ENCODE data around the gene ETV3. TPM values are rescaled to one million over a fixed set of nuclear protein-coding genes. Genes with fewer than 3 reads are reported as not detected.

Gene ETV3
- total and polyA plus RNA-seq, 10 of the 15 experiments (the other 5 are each of a cell fraction or from before 2014, with no cell fraction given): 1.7 to 13.8 (median 7.2) TPM

- Histone ChIP-seq H3K27ac (ENCODE audit: control insufficient read depth, insufficient read depth) (no peak overlapping the region), H3K4me1 (ENCODE audit: control insufficient read depth, insufficient read depth, low read length) (peaks cover 9% of the 10 kb centered on the region), H2AFZ (ENCODE audit: control insufficient read depth, low read depth, low read length) (no peak overlapping the region), H4K20me1 (ENCODE audit: control insufficient read depth, insufficient read depth) (no peaks in the 10 kb centered on the region), H3K9ac (ENCODE audit: control insufficient read depth, insufficient read depth, low read length) (no peak overlapping the region), H3K79me2 (ENCODE audit: control insufficient read depth, insufficient read depth, low read length) (no peaks in the 10 kb centered on the region), H3K36me3 (ENCODE audit: control insufficient read depth in 2 of 2, insufficient read depth in 2 of 2, low read length in 1 of 2) (no peaks in the 10 kb centered on the region), H3K27me3 (replicated peaks in 1 of 2; ENCODE audit: control insufficient read depth in 2 of 2, insufficient read depth in 2 of 2, low read length in 1 of 2) (no peaks in the 10 kb centered on the region), H3K4me3 (no peak overlapping the region), H3K9me3 (replicated peaks; ENCODE audit: control insufficient read depth, insufficient read depth, low read length) (no peaks in the 10 kb centered on the region), H3K4me2 (ENCODE audit: control insufficient read depth, insufficient read depth) (no peak overlapping the region)
- CTCF ChIA-PET: interaction anchor here (0.8 to 18.4 kb wide), 9 partner anchors 11 to 108 kb away, joined by 3 to 715 read pairs (median 3); no protein-coding TSS in a partner anchor
- POLR2A ChIA-PET: interaction anchor here (0.8 to 1.7 kb wide), 2 partner anchors 62 to 71 kb away, joined by 3 to 4 read pairs; no protein-coding TSS in a partner anchor
- RAD21 ChIA-PET (ENCODE audit: unreplicated experiment): interaction anchor here (0.8 to 14.0 kb wide), 7 partner anchors 11 to 63 kb away, joined by 3 to 442 read pairs (median 5); partner anchors contain the start of gene ETV3
- ATAC-seq (no peak), FAIRE-seq (no peak), DNase-seq (ENCODE audit: low read depth, low spot score) (no peak)
- TF ChIP-seq SRF (IDR thresholded peaks at IDR 0.05; ENCODE audit: low read depth in 2 of 2, low read length in 2 of 2): no peak
- TF ChIP-seq NFYA (IDR thresholded peaks at IDR 0.05; ENCODE audit: borderline replicate concordance, low read depth, low read length): no peak
- TF ChIP-seq CBX3 (IDR thresholded peaks at IDR 0.05; ENCODE audit: borderline replicate concordance, low read depth): no peak
- TF ChIP-seq ATF3 (IDR thresholded peaks at IDR 0.05; ENCODE audit: borderline replicate concordance, extremely low read depth, low read depth, low read length): no peak
- no peak for TF ChIP-seq JUND (IDR thresholded peaks at IDR 0.05; ENCODE audit: low read depth, low read length)
- no peak for TF ChIP-seq TBL1XR1 (IDR thresholded peaks at IDR 0.05; ENCODE audit: low read depth, low read length)
- TF ChIP-seq MYC (IDR thresholded peaks at IDR 0.05; ENCODE audit: insufficient read depth, insufficient read length, insufficient replicate concordance, low read length, severe bottlenecking): no peak
- TF ChIP-seq HDAC2 (IDR thresholded peaks at IDR 0.05): no peak
- no peak for TF ChIP-seq EGR1 (IDR thresholded peaks at IDR 0.05; ENCODE audit: borderline replicate concordance in 1 of 2, low read depth in 2 of 2, low read length in 2 of 2)
- no peak for TF ChIP-seq CREM (IDR thresholded peaks at IDR 0.05; ENCODE audit: low read depth)
- TF ChIP-seq MYB (IDR thresholded peaks at IDR 0.05; ENCODE audit: borderline replicate concordance, low read depth, low read length): no peak
- no peak for TF ChIP-seq MAX (IDR thresholded peaks at IDR 0.05; ENCODE audit: low read depth, low read length)
- no peak for TF ChIP-seq MEF2A (IDR thresholded peaks at IDR 0.05; ENCODE audit: insufficient read depth, low read depth, low read length)
- no peak for TF ChIP-seq BMI1 (IDR thresholded peaks at IDR 0.05; ENCODE audit: borderline replicate concordance)
- TF ChIP-seq ZNF24 (IDR thresholded peaks at IDR 0.05): no peak
- TF ChIP-seq CHD2 (IDR thresholded peaks at IDR 0.05; ENCODE audit: borderline replicate concordance, low read depth, low read length): no peak
- no peak for TF ChIP-seq IKZF2 (IDR thresholded peaks at IDR 0.05)
- TF ChIP-seq CHD4 (IDR thresholded peaks at IDR 0.05): no peak
- no peak for TF ChIP-seq MTA3 (IDR thresholded peaks at IDR 0.05; ENCODE audit: borderline replicate concordance, low read length)
- WGBS (ENCODE audit: insufficient coverage, insufficient replicate concordance, low lambda C conversion rate, missing lambda C conversion rate): 44% methylated on average over 2 of the region's 2 CpGs
- intact Hi-C loops (cut with micrococcal nuclease; ENCODE audit: unreplicated experiment): loop anchor here (10.0 kb wide), 1 partner anchor 238 kb away; no protein-coding TSS in a partner anchor
- in situ Hi-C loops (cut with MboI): loop anchor here (5.0 kb wide), 1 partner anchor 60 kb away; no protein-coding TSS in a partner anchor
- BruUV-seq (replicated peaks): no TSS peak
- SMC1A ChIA-PET (ENCODE audit: uncharacterized antibody, unreplicated experiment): interaction anchor here (1.0 to 14.0 kb wide), 4 partner anchors 16 to 113 kb away, joined by 3 to 383 read pairs (median 34); partner anchors contain the start of gene ETV3
These were observed 14.3 kb upstream of the ETV3 start for GRCh38 chr1:157152510-157152909.

All from GM12878 (cell line).